Choroid plexus epithelial cell (primary cell): Measurements from ENCODE around the gene HIVEP3.
A peak's percentile ranks its signal among the peaks of the same experiment; 100 is the strongest.

Experiments
- DNase-seq: peaks from one replicate; pipeline ENCODE4 v3.0.0-alpha.2; 2010; ENCODE audit warnings: low read depth
- H3K4me3 ChIP-seq: 2 replicates; pipeline ENCODE4 v1.5.1; 2011; ENCODE audit warnings: low read depth, mild to moderate bottlenecking, control low read depth, low read length, moderate library complexity
- TF ChIP-seq, protein P1 (sequence below): conservative IDR thresholded peaks from 2 replicates; pipeline ENCODE4 v1.5.1; 2011; ENCODE audit warnings: low read depth, mild to moderate bottlenecking, control low read depth, inconsistent platforms, low read length, moderate library complexity

The HIVEP3 gene

DNA sequence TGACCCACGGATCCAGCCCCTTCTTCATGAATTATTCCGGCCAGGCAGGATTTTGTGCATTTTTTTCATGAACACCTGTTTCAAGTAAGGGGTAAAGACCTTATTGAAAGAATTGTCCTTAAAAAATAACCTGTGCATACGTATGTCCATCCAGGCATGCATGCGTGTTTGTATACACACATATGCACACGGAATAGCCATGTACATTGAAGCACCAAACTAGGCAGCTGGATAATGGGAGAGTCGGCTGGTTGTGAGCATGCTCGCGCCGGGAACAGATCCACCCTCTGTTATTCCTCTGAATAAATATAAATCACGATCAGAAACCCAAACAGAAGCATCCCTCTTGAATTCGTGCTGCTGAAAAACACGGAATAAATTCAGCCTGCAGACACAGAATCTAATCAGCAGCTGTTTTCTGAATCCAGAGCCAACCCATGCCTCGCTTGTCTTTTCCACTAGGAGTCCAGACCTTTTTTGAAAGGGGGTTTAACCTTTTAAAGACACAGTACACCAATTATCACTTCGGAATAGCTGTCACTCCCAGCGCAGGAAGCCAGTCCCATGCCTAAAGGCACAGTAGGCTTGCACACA lies at the start of gene HIVEP3:
TSS of gene HIVEP3 (minus strand) at position 473 of the 594 bp plus-strand sequence.
- peak within 1 kb of the TSS; percentile 65 for H3K4me3 ChIP-seq
- TF ChIP-seq, protein P1, sequence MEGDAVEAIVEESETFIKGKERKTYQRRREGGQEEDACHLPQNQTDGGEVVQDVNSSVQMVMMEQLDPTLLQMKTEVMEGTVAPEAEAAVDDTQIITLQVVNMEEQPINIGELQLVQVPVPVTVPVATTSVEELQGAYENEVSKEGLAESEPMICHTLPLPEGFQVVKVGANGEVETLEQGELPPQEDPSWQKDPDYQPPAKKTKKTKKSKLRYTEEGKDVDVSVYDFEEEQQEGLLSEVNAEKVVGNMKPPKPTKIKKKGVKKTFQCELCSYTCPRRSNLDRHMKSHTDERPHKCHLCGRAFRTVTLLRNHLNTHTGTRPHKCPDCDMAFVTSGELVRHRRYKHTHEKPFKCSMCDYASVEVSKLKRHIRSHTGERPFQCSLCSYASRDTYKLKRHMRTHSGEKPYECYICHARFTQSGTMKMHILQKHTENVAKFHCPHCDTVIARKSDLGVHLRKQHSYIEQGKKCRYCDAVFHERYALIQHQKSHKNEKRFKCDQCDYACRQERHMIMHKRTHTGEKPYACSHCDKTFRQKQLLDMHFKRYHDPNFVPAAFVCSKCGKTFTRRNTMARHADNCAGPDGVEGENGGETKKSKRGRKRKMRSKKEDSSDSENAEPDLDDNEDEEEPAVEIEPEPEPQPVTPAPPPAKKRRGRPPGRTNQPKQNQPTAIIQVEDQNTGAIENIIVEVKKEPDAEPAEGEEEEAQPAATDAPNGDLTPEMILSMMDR, result peak; percentile 37
- DNase-seq, result peak; percentile 56

DNA sequence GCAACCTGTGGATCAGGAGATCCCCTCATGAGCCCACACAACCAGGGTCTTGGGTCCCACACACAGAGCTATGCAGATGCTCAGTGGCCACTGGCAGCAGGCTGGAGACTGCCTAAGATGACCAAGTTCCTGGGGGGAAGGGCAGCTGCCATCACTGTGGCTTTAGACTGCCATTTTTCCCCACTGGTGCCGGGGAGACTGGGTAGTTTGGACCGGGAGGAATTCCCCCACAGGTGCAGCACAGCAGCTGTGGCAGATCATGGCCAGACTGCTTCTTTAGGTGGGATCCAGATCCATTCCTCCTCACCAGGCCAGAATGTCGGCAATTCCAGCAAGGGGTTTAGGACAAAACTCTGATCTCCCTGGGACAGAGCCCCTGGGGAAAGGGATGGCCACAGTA lies 45.7 kb upstream of the HIVEP3 start:
- no peak for DNase-seq
- TF ChIP-seq, protein P1, result no peak
- no peak overlapping the region for H3K4me3 ChIP-seq

DNA sequence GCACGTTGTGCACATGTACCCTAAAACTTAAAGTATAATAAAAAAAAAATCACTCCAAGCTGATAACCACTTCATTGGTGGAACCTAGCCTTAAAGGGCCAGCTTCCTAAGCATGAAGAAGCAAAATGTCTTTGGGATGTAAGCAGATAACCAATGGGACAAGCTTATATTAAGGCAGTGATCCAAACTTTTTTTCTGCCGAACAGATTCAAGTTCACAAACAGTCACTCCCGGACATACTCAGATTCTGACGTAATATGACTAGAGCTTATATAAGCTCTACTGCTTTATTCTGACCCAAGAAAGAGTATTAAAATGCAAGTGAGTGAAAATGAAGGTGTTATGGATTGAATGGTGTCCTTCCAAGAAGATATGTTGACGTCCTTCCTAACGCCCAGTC lies 44.9 kb upstream of the HIVEP3 start:
- DNase-seq, result no peak
- TF ChIP-seq, protein P1, result no peak
- H3K4me3 ChIP-seq, result no peak overlapping the region

DNA sequence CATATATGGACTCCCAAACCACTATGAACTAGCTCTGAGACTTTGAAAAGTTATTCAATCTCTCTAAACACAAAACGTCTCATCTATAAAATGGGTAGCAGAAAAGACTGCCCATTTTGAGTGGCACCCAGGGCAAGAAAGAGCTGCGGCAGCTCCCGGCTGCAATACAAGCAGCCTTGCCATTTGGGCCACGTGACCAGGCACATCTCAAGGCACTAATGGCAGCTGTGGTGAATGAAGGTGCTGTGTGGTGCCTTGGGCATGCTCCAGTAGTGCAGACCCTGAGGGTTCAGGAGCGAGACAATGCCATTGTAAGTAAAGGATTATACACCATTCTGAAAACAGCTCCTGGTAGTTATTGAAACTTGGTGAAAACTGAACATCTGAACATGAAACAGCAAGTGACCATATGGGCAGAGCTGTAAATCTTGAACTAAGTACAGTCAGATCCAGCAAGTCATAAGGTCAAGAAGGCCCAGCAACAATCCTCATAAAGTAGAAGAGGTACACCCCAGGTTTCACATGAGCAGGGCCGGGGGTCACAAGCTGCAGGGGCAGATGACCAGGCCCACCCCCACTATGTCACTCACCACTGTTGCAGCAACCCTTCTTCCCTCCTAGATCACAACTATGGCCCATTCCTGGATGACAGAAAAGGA lies 39.4 kb upstream of the HIVEP3 start:
- TF ChIP-seq, protein P1, result no peak
- DNase-seq, result no peak
- no peak overlapping the region for H3K4me3 ChIP-seq

DNA sequence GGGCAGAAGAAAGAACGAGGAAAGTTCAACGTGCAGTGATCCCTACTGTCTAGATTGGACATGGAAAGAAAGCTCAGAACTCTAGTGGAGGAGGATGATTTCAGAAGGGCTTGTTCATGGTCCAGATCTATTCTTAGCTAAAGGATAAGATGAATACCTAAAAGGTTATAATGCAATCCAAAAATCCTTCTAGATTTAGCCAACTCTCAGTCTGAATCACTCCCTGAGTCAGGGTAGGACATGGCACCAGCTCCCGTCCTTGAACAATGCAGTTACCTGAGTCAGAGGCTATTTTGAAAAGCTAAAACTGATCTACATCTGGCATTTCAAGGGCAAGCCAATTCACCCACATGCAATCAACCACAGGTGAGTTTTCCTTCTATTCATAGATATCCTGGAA lies 38.8 kb upstream of the HIVEP3 start:
- no peak overlapping the region for H3K4me3 ChIP-seq
- TF ChIP-seq, protein P1, result no peak
- DNase-seq, result no peak

DNA sequence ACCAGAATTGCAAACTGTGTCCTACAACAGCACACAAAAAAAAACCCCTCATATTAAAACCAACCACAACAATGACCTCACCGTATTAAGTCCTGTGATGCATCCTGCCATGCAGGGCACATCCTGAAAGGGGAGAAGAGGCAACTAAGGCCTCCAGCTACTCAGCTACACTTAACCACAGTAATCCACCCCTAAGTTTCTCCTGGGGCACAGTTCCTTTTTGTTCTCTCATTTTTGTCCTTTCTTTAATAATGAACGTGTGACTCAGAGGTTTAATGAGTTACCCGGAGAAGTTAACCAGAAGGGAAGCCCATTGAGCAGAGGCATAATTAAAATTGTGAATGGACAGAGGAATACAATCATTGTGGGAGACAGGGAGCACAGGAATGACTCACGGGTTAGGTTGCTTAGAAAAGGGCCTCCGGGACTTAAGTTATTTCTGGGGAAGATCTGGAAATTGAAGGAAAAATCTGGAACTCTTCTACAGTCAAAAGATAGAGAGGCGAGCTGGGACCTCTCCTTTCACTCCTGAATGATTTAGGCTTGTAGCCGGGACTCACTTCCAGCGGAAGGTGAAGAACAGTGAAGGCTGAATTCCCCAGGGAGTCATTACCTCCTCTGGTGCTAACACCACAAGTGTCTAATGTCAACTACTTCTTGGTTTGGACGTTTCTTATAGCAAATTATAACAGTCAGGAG lies 36.9 kb upstream of the HIVEP3 start:
- TF ChIP-seq, protein P1, result no peak
- no peak overlapping the region for H3K4me3 ChIP-seq
- peak; percentile 89 for DNase-seq

DNA sequence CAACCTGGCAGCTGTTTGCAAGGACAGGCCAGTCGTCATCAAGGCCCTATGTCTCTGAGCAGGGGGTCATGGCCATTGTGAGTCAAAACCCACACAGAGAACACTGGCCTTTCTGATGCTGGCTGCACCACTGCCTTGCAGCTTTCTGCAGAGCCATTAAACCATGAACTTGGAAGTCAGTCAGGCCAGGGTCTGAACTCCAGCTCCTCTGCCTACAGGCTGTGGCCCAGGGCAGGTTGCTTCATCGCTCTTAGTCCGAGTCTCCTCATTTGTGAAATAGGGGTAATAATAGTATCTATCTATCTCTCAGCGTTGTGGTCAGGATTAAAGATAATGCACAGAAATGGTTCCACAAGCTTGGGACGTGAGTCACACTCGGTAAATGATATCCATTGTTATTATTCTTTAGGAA lies 35.8 kb upstream of the HIVEP3 start:
- no peak overlapping the region for H3K4me3 ChIP-seq
- DNase-seq, result peak; percentile 86
- TF ChIP-seq, protein P1, result no peak
